Neuronal stem cell (in vitro differentiated cells): ENCODE measurements around the gene RPL22.

ENCODE experiments used
- DNase-seq: peaks from one replicate; pipeline ENCODE4 v3.0.0-alpha.2; 2013; ENCODE audit warnings: low spot score
- H2AFZ ChIP-seq: one replicate; pipeline ENCODE4 v1.6.1; 2013; ENCODE audit warnings: mild to moderate bottlenecking, low read length, inconsistent platforms
- H2AK5ac ChIP-seq: 2 replicates; pipeline ENCODE4 v1.6.1; 2013; ENCODE audit warnings: low read depth, mild to moderate bottlenecking, inconsistent platforms, low read length, moderate library complexity, mixed read lengths
- H2BK120ac ChIP-seq: 2 replicates; pipeline ENCODE4 v1.6.1; 2013; ENCODE audit warnings: low read depth, mild to moderate bottlenecking, inconsistent platforms, low read length, moderate library complexity, mixed read lengths
- H2BK12ac ChIP-seq: one replicate; pipeline ENCODE4 v1.6.1; 2013; ENCODE audit warnings: low read length, inconsistent platforms
- H2BK15ac ChIP-seq: 2 replicates; pipeline ENCODE4 v1.6.1; 2013; ENCODE audit warnings: mild to moderate bottlenecking, low read length, inconsistent platforms, mixed read lengths
- H2BK5ac ChIP-seq: one replicate; pipeline ENCODE4 v1.6.1; 2013; ENCODE audit warnings: inconsistent platforms, mild to moderate bottlenecking, low read length, moderate library complexity
- H3K14ac ChIP-seq: one replicate; pipeline ENCODE4 v1.6.1; 2013; ENCODE audit warnings: low read length, inconsistent platforms
- H3K18ac ChIP-seq: 2 replicates; pipeline ENCODE4 v1.6.1; 2013; ENCODE audit warnings: low read length, inconsistent platforms
- H3K23ac ChIP-seq: 2 replicates; pipeline ENCODE4 v1.6.1; 2013; ENCODE audit warnings: low read depth, mild to moderate bottlenecking, mixed read lengths, low read length, inconsistent platforms; ENCODE audit not compliant: poor library complexity
- H3K27ac ChIP-seq: replicated peaks from 3 replicates; pipeline ENCODE4 v1.5.1; 2013; ENCODE audit warnings: low read length, inconsistent platforms
- H3K27me3 ChIP-seq, 3 experiments: 2 replicates each; pipeline ENCODE4 v1.6.1; 2013; ENCODE audit warnings: low read length in 3 of 3, mild to moderate bottlenecking in 2 of 3, inconsistent platforms in 1 of 3, low read depth in 1 of 3, mixed read lengths in 1 of 3, moderate library complexity in 1 of 3; ENCODE audit not compliant: control insufficient read depth in 3 of 3, insufficient read depth in 3 of 3
- H3K36me3 ChIP-seq, 2 donors: replicated peaks in 1 of 2; 2 replicates each; pipeline ENCODE4 v1.6.1; 2013; ENCODE audit warnings: low read length in 2 of 2; ENCODE audit not compliant: control insufficient read depth in 2 of 2, insufficient read depth in 2 of 2
- H3K4ac ChIP-seq: 2 replicates; pipeline ENCODE4 v1.6.1; 2013; ENCODE audit warnings: inconsistent platforms, mild to moderate bottlenecking, low read length, moderate library complexity
- H3K4me1 ChIP-seq, 2 donors: 1 replicate in 1 of 2; 2 replicates in 1 of 2; pipeline ENCODE4 v1.6.1; 2013; ENCODE audit warnings: low read length in 2 of 2, low read depth in 1 of 2; ENCODE audit not compliant: control insufficient read depth in 2 of 2, insufficient read depth in 1 of 2
- H3K4me2 ChIP-seq: one replicate; pipeline ENCODE4 v1.6.1; 2013; ENCODE audit warnings: mild to moderate bottlenecking, low read length, inconsistent platforms; ENCODE audit not compliant: insufficient read depth, poor library complexity, severe bottlenecking
- H3K4me3 ChIP-seq, 2 donors: 2 replicates each; pipeline ENCODE4 v1.5.1; 2013; ENCODE audit warnings: low read length in 2 of 2, mild to moderate bottlenecking in 2 of 2, inconsistent platforms in 1 of 2, moderate library complexity in 1 of 2
- H3K79me1 ChIP-seq: one replicate; pipeline ENCODE4 v1.6.1; 2013; ENCODE audit warnings: low read depth, mild to moderate bottlenecking, inconsistent platforms, low read length, moderate library complexity
- H3K9ac ChIP-seq: one replicate; pipeline ENCODE4 v1.6.1; 2013; ENCODE audit warnings: mild to moderate bottlenecking, low read depth, low read length, inconsistent platforms; ENCODE audit not compliant: poor library complexity
- H3K9me3 ChIP-seq, 2 donors: replicated peaks in 1 of 2; 2 replicates each; pipeline versions ENCODE3 to v1.6.1; 2013; ENCODE audit warnings: low read length in 2 of 2, mild to moderate bottlenecking in 2 of 2, inconsistent platforms in 1 of 2, low read depth in 1 of 2, mixed read lengths in 1 of 2, moderate library complexity in 1 of 2; ENCODE audit not compliant: control insufficient read depth in 2 of 2, insufficient read depth in 1 of 2
- H4K8ac ChIP-seq: one replicate; pipeline ENCODE4 v1.6.1; 2013; ENCODE audit warnings: low read depth, mild to moderate bottlenecking, inconsistent platforms, low read length, moderate library complexity
- H4K91ac ChIP-seq: one replicate; pipeline ENCODE4 v1.6.1; 2013; ENCODE audit warnings: low read length, low read depth, mild to moderate bottlenecking, inconsistent platforms; ENCODE audit not compliant: poor library complexity
- WGBS, 2 donors: extraction: QIAGEN DNeasy Blood & Tissue Kit; methylation state at CpG; one replicate each; pipeline ENCODE4 v1.1.7; 2013; ENCODE audit warnings: missing lambda C conversion rate in 2 of 2, mixed read lengths in 1 of 2; ENCODE audit not compliant: insufficient read length in 2 of 2, insufficient replicate concordance in 1 of 2; ENCODE audit errors: extremely low coverage in 2 of 2; 5-methylcytosine and 5-hydroxymethylcytosine counted together

RPL22 gene

GRCh38 chr1:6184083-6184783 lies 15.2 kb downstream of the RPL22 start:
- Histone ChIP-seq H3K4me3 (no peak overlapping the region), H4K91ac (no peak overlapping the region), H3K4me2 (no peak overlapping the region), H3K9me3 (no peaks in the 10 kb centered on the region), H2BK120ac (no peak overlapping the region), H4K8ac (no peak overlapping the region), H3K23ac (no peak overlapping the region), H3K14ac (no peak overlapping the region), H3K18ac (no peak overlapping the region), H3K4me1 (peaks cover under 1 to 8% of the 10 kb centered on the region in 2 donors), H3K27ac (no peak overlapping the region), H3K4ac (no peak overlapping the region), H3K36me3 (peaks cover 15 to 49% of the 10 kb centered on the region in 2 donors), H2AFZ (no peak overlapping the region), H2BK15ac (no peak overlapping the region), H2AK5ac (no peak overlapping the region), H3K79me1 (no peaks in the 10 kb centered on the region), H2BK5ac (no peak overlapping the region), H3K9ac (no peak overlapping the region), H2BK12ac (no peak overlapping the region), H3K27me3 (peaks cover 10 to 34% (median 30%) of the 10 kb centered on the region in 3 experiments)
- no CpG with 5 or more reads among the region's 13 CpGs for WGBS, 2 donors
- no peak for DNase-seq

- no peak overlapping the region for H3K9ac ChIP-seq
- no peak overlapping the region for H3K4me3 ChIP-seq
- H3K18ac ChIP-seq = no peak overlapping the region
- no peak overlapping the region for H3K14ac ChIP-seq
- H2BK12ac ChIP-seq = no peak overlapping the region
- peaks cover 4 to 8% of the 10 kb centered on the region in 2 donors for H3K4me1 ChIP-seq
- H3K27me3 ChIP-seq = peaks cover 16 to 41% (median 37%) of the 10 kb centered on the region in 3 experiments
- H3K27ac ChIP-seq = no peak overlapping the region
- no peak overlapping the region for H2BK5ac ChIP-seq
- H2AK5ac ChIP-seq = no peak overlapping the region
- H3K36me3 ChIP-seq = peaks cover 12 to 42% of the 10 kb centered on the region in 2 donors
- WGBS, 2 donors = no CpG with 5 or more reads among the region's 6 CpGs
- H2BK15ac ChIP-seq = no peak overlapping the region
- no peak overlapping the region for H3K4ac ChIP-seq
- H4K91ac ChIP-seq = no peak overlapping the region
- no peak overlapping the region for H2BK120ac ChIP-seq
- H3K4me2 ChIP-seq = no peak overlapping the region
- no peak overlapping the region for H4K8ac ChIP-seq
- H3K9me3 ChIP-seq = no peaks in the 10 kb centered on the region
- DNase-seq = no peak
- H3K23ac ChIP-seq = no peak overlapping the region
- no peak overlapping the region for H2AFZ ChIP-seq
- H3K79me1 ChIP-seq = no peaks in the 10 kb centered on the region
These were observed 15.8 kb downstream of the RPL22 start for GRCh38 chr1:6183520-6183989.

DNA sequence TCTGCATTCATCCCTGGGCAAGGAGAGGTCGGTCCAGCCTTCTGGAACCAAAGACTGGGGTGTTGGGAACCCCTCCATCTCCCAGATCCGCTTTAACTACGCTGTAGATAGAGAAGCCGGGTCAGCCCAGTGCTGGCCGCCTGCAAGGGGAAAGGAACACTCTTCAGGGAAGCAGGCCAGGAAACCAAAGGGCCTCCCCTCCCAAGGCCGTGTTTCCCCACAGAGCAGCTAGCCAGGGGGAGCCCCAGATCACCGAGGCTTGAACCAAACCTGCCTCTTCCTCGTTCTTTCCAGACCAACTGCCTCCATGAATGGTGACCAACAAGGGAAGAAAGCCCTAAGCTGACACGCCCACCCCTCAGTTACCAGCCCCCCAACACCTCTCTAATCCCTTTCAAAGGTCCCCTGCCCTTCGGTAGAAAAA lies 18.0 kb downstream of the RPL22 start:
- no peak overlapping the region for H3K18ac ChIP-seq
- H3K4me2 ChIP-seq = no peak overlapping the region
- no peak overlapping the region for H3K4me3 ChIP-seq
- no peak overlapping the region for H2AFZ ChIP-seq
- no peak overlapping the region for H3K9ac ChIP-seq
- H3K14ac ChIP-seq = no peak overlapping the region
- H4K8ac ChIP-seq = no peak overlapping the region
- H2BK5ac ChIP-seq = no peak overlapping the region
- H2AK5ac ChIP-seq = peak overlapping the region; percentile 34
- H2BK12ac ChIP-seq = no peak overlapping the region
- no peak overlapping the region for H3K23ac ChIP-seq
- no peak overlapping the region for H3K4ac ChIP-seq
- peaks cover 4 to 8% of the 10 kb centered on the region in 2 donors for H3K4me1 ChIP-seq
- DNase-seq = no peak
- no peak overlapping the region for H2BK120ac ChIP-seq
- H3K79me1 ChIP-seq = no peaks in the 10 kb centered on the region
- H2BK15ac ChIP-seq = no peak overlapping the region
- H4K91ac ChIP-seq = no peak overlapping the region
- H3K27ac ChIP-seq = no peak overlapping the region
- no peaks in the 10 kb centered on the region for H3K9me3 ChIP-seq
- peaks cover 19 to 62% (median 59%) of the 10 kb centered on the region in 3 experiments for H3K27me3 ChIP-seq
- no CpG with 5 or more reads among the region's 10 CpGs for WGBS, 2 donors
- peaks cover 5 to 22% of the 10 kb centered on the region in 2 donors for H3K36me3 ChIP-seq

GRCh38 chr1:6180707-6181311 lies 18.6 kb downstream of the RPL22 start:
- no peak overlapping the region for H2BK5ac ChIP-seq
- H2BK120ac ChIP-seq = no peak overlapping the region
- H3K79me1 ChIP-seq = no peaks in the 10 kb centered on the region
- H3K4me3 ChIP-seq = no peak overlapping the region
- peak overlapping the region; percentile 25 for H3K18ac ChIP-seq
- H3K4ac ChIP-seq = no peak overlapping the region
- DNase-seq = no peak
- H3K27me3 ChIP-seq = peaks cover 19 to 67% (median 61%) of the 10 kb centered on the region in 3 experiments
- H3K9me3 ChIP-seq = no peaks in the 10 kb centered on the region
- no peak overlapping the region for H3K27ac ChIP-seq
- H2AK5ac ChIP-seq = peak overlapping the region; percentile 34
- no peak overlapping the region for H4K8ac ChIP-seq
- H3K23ac ChIP-seq = no peak overlapping the region
- no peak overlapping the region for H4K91ac ChIP-seq
- H3K36me3 ChIP-seq = peaks cover 5 to 17% of the 10 kb centered on the region in 2 donors
- no peak overlapping the region for H2AFZ ChIP-seq
- H3K14ac ChIP-seq = no peak overlapping the region
- H3K4me2 ChIP-seq = peak overlapping the region; percentile 72
- H2BK12ac ChIP-seq = no peak overlapping the region
- WGBS, 2 donors = no CpG with 5 or more reads among the region's 36 CpGs
- H3K9ac ChIP-seq = no peak overlapping the region
- H3K4me1 ChIP-seq = peaks cover 4 to 8% of the 10 kb centered on the region in 2 donors
- H2BK15ac ChIP-seq = no peak overlapping the region
